Measurements from ENCODE around the gene MYO16.

- TF ChIP-seq CTCF (IDR thresholded peaks at IDR 0.05; ENCODE audit: low read depth, low read length, poor library complexity, severe bottlenecking) (no peak), EZH2phosphoT487 (IDR thresholded peaks at IDR 0.05; ENCODE audit: borderline replicate concordance, low read length) (no peak)
These were observed 382.7 kb downstream of the MYO16 start for GRCh38 chr13:109012115-109012514.
